ENCODE data around the gene RBBP5.

Gene RBBP5

GRCh38 chr1:205053296-205053695, 68.5 kb downstream of the RBBP5 start:
- DNase-seq, result no peak

- DNase-seq, result no peak
Measured at GRCh38 chr1:205052690-205053089, 69.1 kb downstream of the RBBP5 start.

DNA sequence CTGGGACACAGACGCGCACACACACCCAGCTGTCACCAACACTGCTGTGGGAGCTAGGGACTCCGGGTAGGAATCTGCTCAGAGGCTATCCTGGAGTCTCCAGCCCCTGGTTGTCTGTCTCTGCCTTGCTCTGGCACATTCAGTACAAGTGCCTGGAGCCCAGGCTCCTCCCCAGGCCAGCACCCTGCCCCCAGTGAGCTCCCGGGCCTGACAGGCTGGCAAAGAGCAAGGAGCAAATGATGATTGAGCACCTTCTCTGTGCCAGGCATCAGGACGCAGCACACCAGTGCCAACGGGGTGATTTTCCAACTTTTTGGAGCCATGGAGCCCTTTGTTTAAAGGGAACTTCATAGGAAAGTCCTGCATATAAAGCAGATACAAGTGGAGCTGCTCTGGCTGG, 72.3 kb downstream of the RBBP5 start:
- no peak for DNase-seq

DNA sequence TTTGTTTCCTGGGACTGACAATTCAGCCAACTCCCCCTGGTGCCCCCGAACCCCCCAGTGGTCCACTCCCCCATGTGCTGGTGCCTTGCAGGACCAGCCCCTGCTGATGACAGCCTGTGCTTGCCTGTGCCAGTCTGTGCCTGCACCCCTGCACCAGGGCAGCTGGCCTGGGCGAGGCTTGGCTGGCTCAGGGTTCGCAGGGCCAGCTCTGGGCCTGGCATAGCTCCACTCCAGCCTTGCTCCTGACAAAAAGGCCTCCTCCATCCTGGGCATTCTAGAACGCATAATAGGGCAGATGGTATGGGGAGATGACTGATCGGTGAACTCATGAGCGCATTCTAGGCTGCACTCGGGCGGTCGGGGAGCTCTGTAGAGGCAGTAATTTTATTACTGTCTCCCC, 73.4 kb downstream of the RBBP5 start:
- no peak for DNase-seq

GRCh38 chr1:205047764-205048231, 74.0 kb downstream of the RBBP5 start:
- no peak for DNase-seq

- DNase-seq, result no peak
Measured at GRCh38 chr1:205046870-205047269, 74.9 kb downstream of the RBBP5 start.

DNA sequence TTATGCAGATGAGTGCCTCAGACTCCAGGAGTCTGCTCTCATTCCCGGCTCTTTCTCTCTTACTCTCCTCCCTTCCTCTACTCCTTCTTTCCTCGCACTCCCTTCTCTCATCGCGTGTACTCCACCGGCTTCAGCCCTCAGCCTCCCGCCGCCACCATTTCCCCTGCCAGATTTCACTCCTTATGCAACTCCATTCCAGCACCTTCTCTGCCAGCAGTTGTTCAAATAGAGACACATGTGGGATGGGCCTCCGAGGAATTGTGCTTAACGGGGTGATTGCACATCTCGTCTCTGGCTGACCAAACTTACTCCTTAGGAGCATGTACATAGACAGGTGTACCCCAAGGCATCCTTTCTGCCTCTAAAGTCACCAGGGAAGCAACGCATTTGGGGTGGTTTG, 76.6 kb downstream of the RBBP5 start:
- DNase-seq, result no peak

DNA sequence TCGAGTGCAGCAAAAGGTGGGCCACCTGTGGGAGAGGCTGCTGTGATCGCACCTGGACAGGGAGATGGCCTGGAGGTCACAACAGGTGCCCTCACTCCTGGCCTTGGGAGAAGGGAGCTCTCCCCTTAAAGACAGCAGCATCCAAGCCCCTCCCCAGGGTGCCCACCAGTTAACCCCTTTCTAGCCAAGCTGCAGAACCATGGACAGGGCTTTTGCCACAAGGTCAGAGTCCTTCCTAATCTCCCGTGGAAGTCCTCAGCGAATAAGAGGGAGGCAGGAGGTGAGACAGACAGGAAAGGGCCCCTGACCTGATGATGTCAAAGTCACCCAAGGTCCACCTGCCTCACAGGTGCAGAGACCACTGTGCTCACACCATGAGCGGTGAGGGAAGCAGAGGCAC, 77.0 kb downstream of the RBBP5 start:
- DNase-seq, result no peak

GRCh38 chr1:205043866-205044265, 77.9 kb downstream of the RBBP5 start:
- no peak for DNase-seq

- no peak for DNase-seq
Measured at GRCh38 chr1:205042911-205043806, 78.6 kb downstream of the RBBP5 start, which contains the start of gene CNTN2. Gene CNTN2 (plus strand): TSS chr1:205043212. CDS start chr1:205053186, 9,974 bp downstream.

DNA sequence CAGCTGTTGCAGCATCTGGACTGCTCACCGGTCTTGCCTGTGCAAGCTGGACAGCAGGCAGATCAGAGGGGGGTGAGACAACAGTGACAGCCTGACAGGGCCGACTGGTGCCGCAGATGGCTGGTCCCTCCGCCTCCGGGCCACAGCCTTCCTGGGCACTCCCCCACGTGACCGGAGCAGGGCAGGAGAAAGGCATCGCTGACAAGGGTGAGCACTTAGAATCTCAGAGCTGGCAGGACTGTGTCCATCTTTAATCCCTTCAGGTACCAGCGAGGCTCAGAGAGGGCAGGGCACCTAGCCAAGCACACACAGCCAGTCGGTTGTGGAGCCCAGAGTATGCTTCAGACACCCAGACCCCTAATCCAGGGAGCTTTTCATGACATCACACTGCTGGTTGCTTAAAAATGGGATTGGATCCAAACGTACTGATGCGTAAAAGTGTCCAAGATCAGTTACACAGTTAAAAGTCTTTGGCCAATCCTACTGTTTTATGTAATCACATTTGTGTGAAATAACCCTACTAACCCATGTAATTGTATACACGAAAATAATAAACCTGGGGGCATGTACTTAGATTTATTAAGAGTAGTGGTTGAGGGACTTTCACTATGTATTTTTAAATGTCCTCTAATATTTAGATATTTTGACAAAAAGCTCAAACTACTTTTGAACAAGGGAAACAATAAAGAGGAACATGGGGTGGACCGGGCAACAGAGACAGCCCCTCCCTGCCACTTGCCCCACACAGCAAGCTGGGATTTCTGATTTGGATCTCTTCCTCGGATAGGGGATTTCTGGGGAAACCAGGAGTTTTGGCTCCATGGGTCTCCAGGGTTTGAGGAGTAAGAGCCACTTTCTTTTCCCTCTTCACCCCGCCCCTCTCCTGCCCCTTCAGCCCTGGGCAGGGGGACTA, 79.5 kb downstream of the RBBP5 start:
- no peak for DNase-seq

DNA sequence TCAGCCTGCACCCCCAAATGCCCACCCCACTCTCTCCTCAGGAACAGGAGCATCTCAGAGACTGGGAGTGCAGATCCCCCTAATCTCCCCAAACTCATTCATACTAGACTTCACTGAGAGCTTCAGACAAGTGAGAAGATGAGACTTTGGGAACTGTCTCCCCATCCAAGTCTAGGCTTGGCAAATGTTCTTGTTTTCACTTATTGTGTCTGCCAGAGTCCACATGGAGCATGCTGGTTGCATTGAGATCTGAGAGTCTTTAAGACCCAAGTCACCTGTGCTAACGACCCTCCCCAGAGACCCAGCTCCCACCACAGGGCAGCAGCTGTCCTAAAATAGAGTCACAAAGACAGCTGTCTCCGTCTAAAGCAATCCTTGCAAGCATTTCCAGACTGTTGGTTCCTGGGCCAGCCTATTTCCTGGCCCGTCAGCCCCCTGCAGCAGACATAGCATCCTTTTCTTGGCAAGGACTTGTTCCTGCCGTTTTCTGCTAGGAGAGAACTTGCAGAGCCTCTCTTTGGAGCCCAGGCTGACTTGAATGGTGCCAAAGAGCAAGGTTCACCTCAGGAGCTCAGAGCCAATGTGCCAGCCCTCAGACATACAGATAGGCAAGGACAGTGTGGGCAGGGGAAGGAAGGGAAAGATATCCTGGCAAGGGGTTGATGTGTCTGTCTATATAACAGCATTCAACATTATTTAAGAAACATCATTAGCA, 80.6 kb downstream of the RBBP5 start:
- DNase-seq, result no peak

DNA sequence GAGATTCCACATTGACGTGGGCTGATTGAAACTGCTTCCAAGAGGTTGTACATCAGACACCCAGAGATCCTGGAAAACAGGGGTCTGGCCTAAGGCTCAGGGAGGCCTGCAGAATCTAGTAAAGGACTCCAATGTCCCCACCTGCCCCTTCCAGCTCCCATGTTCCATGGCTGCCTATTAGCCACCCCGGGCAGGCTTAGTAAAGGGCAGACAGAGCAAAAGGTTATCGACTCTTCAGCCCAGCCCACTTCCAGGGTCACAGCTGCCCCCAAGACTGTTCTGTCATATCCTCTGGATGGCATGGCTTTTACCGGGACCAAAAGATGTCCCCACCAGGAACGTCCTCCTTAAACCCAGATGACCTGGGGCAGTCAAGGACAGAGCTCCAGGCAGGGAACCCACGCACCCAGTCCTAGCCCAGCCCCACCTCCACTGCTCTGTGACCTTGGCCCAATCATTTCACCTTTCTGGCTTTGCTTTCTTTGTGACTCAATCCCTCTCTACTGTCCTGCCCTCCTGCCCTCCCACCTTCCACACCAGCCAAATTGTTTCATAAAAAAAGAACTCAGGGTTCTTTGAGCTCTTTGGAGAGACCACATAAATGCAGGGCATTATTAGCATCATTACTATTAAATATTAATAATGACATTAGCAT, 83.5 kb downstream of the RBBP5 start:
- DNase-seq, result no peak

DNA sequence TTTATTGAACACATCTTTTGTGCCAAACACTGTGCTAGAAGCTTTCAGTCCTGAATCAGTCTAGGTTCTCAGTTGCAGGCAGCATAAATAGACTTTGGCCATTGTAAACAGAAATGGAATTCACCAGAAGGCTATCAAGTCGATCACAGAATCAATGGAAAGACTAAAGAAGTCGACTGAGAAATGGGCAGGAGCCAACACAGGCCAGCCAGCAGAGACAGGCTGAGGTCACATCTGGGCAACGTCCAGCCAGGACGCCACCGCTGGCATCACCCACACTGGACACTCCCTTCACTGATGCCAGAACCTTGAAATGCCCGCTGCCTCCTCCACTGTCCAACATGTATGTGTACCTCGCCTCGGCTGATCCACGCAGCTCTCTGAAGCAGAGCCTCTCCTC, 84.2 kb downstream of the RBBP5 start:
- no peak for DNase-seq

Measured in fibroblast of upper back skin (primary cell).